Ammon's horn (tissue), 1 donor: ENCODE data around the gene CHPF2.

Source experiments
- DNase-seq: peaks from one replicate; pipeline ENCODE4 v3.0.0-alpha.2; 2016; ENCODE audit warnings: low spot score

CHPF2 gene

GRCh38 chr7:151264615-151265014 lies 32.3 kb downstream of the CHPF2 start:
- no peak for DNase-seq

DNA sequence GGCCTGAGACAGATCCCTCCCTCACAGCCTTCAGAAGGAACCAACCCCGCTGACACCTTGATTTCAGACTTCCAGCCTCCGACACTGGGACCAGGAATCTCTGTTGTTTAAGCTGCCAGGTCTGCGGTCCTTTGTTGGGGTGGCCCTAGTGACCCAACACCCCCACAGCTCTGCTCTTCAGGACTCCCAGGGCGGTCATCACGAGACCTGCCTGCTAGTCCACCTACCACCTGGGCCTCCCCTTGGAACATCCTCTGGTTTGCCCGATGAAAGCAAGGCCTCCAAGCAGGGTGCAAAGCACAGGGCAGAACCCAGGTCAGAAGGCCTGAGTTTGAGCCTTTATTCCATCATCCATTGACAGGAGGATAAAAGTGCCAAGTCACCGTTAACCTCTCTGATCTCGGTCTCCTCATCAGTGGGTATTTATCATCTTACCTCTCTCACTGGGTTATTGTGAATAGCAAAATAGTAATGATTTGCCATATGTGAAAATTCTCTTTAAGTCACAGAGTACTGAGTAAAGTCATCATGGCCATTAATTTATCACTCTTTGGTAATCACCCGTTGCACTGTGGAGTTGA lies 33.2 kb downstream of the CHPF2 start:
- no peak for DNase-seq

DNA sequence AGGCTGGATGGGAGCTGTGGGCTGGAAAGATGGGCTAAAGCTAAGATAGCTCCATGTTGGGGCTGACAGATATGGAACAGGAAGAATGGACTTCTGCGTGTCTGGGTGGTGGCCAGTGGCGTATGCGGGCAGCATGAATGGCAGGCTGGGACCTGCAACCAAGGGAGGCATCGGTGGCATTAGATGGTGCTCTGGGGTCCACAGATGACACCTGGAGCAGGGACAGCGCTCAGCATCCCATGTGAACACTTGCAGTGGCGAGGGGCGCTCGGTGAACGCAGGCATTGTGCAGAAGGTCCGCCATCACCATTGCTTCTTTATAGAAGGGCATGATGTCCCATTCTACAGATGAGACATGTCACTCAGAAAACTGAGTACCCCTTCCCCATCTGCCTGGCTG lies 37.2 kb downstream of the CHPF2 start:
- no peak for DNase-seq

DNA sequence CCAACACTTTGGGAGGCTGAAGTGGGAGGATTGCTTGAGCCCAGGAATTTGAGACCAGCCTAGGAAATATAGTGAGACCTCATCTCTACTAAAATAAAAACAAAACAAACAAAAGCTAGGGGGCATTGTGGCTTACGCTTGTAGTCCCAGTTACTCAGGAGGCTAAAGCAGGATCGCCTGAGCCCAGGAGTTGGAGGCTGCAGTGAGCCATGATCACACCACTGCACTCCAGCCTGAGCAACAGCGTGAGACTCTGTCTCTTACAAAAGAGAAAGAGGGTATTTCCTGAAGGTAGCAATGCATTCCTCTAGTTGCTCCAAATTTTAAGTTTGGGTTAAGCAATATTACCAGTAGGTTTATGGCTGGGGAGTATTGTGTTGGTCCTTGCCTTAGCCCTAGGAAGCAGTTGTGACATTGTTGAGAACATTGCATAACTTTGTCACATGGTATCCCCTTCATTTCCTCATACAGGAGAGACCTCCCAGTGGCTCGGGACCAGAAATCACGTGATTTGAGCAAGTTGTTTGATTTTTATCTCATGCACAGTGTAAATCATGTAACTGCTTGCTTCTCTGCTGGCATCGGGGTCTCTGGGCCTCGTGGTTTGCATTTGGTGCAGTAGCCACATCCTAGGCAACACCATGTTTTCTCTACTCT lies 39.5 kb downstream of the CHPF2 start:
- DNase-seq = peak; percentile 56

- no peak for DNase-seq
These were observed 40.1 kb downstream of the CHPF2 start for GRCh38 chr7:151272405-151272804.

GRCh38 chr7:151272877-151273276 lies 40.6 kb downstream of the CHPF2 start:
- DNase-seq = no peak

DNA sequence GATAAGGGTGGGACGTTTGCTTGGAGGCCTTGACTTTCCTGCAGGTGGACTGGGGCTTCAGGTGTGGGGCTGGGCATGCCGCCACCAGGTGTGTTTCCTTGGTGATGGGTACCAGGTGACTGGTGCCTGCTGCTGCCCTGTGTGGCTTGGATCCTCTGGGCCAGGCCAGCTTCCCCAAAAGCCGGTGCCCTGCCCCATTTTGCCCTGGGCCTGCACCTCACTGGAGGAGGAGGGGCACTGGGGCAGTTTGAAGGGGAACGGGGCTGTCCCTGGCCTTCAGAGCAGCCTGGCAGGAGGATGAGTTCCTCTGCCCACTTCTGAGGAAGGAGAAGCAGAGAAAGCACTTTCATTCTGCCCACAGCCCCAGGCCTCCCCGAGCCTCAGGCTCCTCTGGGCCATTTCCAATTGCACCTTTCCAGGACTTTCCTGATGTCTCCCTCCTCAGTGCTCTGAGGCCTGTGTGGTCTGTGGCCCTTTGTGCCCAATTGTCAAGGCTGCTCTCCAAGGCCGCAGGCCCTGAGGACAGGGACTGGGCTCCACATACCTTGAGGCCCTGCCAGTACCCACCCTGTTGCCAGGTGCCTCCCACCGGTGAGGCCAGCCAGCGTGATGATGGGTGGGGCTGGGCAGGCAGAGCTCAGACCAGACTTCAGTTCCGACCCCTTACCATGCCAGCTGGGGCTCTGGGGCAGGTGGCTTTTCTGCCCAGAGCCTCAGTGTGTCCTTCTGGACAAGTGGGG lies 41.5 kb downstream of the CHPF2 start:
- no peak for DNase-seq

- no peak for DNase-seq
These were observed 42.1 kb downstream of the CHPF2 start for GRCh38 chr7:151274396-151274795.

DNA sequence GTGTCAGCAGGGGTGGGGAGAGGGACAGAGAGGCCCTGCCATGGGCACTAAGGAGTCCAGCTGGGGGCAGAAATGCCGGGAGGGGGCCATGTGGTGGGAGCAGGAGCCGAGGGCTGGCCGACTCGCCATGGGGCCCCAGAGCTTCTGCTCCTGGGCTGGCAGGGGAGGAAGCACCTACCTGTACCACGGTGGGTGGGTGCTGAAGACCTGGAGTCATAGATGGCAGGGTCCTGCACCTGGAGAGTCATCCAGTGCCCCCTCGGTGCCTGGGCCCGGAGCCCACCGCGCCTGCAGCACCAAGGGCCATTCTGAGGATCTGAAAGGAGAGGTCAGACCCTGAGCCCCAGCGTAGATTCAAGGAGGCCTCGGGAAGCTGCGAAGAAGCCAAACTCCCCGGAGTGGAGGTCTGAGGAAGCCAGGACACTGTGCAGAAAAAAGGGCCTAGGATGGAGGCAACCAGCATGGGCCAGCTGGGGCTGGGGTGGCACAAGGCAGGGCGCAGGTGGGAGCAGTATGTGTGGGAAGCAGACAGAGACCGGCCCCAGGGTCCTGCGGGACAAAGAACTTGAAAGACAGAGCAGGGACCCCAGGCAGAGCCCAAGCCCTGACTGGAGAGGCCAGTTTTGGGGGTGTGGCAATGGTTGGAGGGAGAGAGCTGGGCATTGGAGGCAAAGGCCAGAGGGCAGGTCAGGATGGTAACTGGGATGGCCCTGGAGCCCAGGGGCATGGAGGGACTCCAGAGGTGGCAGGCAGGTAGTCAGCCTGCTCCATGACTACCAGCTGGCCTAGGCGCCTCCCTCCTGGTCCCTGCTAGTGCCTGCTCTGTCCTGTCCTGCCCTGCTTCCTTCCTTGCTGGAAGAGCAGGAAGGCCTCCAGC lies 42.9 kb downstream of the CHPF2 start:
- DNase-seq = no peak

DNA sequence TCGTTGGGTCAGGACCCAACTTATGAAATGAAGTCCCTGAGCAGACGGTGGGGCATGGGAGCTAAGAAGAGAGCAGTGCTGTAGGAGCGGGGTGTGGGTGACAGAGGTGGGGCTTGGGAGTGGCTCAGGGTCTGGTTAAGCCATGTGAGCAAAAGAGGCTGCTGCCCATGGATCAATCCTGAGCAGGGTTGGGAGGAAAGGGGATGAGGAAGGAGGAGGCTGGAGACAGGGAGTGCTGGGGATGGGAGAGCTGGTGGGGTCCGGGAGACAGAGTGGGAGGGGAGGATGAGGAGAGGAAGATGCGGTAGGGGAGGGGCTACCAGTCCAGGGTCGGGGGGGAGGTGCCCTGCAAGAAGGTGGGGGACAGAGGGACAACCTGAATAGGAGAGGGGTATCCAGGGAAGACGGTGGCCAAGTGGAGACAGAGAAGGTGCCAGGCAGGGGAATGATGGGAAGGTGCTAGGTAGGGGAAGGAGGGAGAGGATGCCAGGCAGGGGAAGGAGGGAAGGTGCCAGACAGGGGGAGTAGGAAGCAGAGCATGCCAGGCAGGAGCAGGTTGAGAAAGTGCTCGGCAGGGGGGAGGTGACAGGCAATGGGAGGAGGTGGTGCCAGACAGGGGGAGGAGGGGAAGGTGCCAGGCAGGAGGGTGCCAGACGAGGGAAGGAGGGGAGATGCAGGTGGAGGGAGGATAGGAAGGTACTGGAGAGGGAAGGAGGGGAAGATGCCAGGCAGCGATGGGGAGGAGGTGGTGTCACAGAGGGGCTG lies 43.7 kb downstream of the CHPF2 start:
- DNase-seq = peak; percentile 18

DNA sequence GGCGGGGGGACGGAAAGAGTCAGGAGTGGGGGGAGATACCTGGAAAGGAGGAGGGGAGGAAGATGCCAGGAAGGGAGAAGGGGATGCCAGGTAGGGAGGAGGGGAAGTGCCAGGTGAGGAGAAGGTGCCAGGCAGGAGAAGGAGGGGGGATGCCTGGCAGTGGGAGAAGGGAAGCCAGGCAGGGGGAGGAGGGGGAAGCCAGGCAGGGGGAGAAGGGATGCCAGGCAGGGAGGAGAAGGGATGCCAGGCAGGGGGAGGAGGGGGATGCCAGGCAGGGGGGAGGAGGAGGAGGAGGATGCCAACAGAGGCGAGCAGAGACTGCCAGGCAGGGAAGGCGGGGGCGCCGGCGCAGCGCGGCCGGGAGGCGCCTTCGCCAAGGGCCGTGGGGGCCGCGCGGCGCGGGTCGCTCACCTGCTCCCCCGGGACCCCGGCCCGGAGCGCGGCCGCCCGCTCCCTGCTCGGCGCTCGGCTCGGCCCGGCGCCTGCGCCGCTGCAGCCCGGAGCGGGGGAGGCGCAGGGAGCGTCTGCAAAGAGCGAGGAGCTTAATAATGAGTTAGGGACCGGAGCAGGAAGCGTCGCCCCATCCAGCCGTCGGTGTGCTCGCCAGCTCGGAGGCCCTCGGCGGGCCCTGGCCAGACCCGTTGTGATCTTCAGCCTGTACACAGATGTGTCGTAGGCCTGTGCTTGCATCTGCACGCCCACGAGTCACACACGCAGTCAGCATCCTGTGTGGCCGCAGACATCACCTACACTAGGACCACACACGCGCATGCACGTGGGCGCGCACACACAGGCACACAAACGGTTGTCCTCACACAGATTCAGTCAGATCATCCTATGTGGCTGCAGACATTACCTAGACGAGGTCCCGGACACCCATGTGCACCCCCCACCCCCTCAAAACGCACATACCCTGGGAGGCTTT lies 44.6 kb downstream of the CHPF2 start:
- DNase-seq = peak; percentile 70

- no peak for DNase-seq
These were observed 45.3 kb downstream of the CHPF2 start for GRCh38 chr7:151277631-151278030.

DNA sequence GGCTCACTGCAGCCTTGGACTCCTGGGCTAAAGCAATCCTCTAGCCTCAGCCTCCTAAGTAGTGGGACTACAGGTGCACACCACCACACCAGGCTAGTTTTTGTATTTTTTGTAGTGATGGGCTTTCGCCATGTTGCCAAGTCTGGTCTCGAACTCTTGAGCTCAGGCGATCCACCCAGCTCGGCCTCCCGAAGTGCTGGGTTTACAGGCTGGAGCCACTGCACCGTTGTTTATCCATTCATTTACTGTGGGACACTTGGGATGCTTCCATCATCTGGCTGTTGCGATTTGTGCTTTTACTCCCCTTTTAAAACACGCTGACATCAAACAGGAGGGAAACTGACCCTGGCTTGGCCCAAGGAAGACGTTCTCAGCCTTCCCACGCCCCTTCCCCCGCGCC lies 46.7 kb downstream of the CHPF2 start:
- DNase-seq = no peak

DNA sequence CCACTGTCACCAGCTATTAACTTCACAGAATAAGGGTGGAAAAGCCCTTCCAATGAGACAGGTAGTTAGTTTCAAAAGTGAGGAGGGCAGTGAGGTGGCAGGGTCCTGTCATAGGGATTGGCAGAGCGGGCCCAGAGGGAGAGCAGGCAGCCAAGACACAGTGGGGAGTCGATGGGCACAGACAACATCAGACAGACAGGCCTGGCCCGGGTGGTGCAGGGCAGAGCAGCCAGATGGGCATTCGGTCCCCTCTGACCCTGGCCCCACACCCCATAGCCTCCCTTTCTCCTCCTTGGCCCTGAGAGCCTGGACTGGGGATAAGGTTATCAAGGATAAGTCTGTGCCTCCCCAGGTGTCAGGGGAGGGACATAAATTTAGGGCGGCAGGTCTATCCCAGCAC lies 47.6 kb downstream of the CHPF2 start:
- DNase-seq = no peak

DNA sequence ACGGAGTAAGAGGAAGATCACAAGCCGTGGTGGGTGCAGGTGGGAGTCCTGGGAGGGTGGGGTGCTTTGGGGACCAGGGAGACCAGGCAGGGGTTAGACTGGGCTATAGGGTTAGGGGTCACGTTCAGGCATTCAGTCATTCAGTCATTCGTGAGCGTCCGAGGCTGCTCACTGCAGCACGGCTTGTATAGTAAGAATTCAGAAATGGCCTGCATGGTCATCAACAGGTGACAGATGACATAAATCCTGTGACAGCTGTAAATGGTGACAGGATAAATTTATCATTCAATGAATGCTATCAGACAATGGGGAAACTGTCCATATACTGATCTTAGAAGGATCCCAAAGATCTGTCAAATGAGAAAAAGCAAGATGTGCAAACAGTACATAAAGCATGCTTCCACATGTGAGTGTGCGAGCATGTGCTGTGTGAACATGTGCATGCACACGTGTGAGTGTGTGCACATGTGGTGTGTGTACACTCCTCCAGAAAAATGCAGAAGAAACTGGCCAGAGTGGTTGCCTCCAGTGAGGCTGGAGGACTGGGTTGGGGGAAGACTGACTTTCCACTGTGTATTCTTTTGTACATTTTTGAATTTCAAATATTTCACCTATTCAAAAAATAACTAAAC lies 48.2 kb downstream of the CHPF2 start:
- no peak for DNase-seq

DNA sequence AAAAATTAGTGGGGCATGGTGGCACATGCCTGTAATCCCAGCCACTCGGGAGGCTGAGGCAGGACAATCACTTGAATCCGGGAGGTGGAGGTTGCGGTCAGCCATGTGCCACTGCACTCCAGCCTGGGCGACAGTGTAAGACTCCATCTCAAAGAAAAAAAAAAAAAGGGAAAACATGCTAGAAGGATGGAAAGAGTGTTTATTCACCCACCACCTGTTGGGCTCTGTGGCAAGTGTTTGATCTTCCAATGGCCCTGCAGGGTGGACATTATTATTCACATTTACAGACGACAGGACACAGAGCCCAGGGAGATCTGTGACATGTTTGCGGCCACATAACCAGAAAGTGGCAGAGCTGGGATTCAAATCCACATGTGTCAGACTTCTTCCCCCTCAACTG lies 49.4 kb downstream of the CHPF2 start:
- no peak for DNase-seq

GRCh38 chr7:151282111-151282510 lies 49.8 kb downstream of the CHPF2 start:
- no peak for DNase-seq

DNA sequence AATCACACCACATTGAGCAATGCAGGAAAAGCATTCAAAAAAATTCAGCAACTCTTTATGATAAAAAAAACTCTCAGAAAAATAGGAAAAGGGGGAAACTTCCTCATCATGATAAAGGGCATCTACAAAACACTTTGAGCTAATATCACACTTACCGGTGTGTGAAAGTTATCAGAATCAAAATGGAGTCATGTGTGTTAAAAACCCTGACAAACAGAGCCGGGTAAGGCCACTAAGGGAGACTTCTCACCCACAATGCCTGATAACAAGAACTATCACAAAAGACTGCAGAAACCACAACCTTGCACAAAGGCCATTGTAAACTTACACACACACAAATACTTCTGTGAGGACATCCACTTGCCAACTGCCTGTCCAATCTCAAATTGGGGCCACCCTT lies 51.0 kb downstream of the CHPF2 start:
- DNase-seq = no peak

GRCh38 chr7:151286148-151286547 lies 53.9 kb downstream of the CHPF2 start:
- DNase-seq = no peak
